Natural killer cell (primary cell): Measurements from ENCODE around the gene TP53RK. TPM values are rescaled to one million over a fixed set of nuclear protein-coding genes. Genes with fewer than 3 reads are reported as not detected.
"Not testable (repeated sequence)": the region's sequence is repeated elsewhere in the genome, so short reads cannot be mapped to it uniquely, and the experiment has no call there.

Experiments
- ATAC-seq, 3 donors: fragments of 150-1000 bp in 2 of 3; fragments of 200-7000 bp in 1 of 3; cut with Tn5 transposase; 1 replicate in 1 of 3; 2 replicates in 2 of 3; pipeline ENCODE4 v1.10.0; 2021; ENCODE audit warnings: mild to moderate bottlenecking in 2 of 3, moderate library complexity in 2 of 3
- DNase-seq, 2 donors: peaks; one replicate each; pipeline versions ENCODE4 v3.0.0 to v3.0.0-alpha.2; 2013 to 2021; ENCODE audit warnings: mixed read lengths in 1 of 2
- H3K27ac ChIP-seq: one replicate; pipeline ENCODE4 v1.5.1; 2013; ENCODE audit warnings: mild to moderate bottlenecking, low read length
- H3K27me3 ChIP-seq: one replicate; pipeline ENCODE4 v1.6.1; 2013; ENCODE audit warnings: low read length; ENCODE audit not compliant: control insufficient read depth, insufficient read depth
- H3K36me3 ChIP-seq: one replicate; pipeline ENCODE4 v1.6.1; 2013; ENCODE audit warnings: low read length; ENCODE audit not compliant: control insufficient read depth, insufficient read depth
- H3K4me1 ChIP-seq: one replicate; pipeline ENCODE4 v1.6.1; 2013; ENCODE audit warnings: low read length; ENCODE audit not compliant: control insufficient read depth, insufficient read depth
- H3K4me3 ChIP-seq: one replicate; pipeline ENCODE4 v1.5.1; 2013; ENCODE audit warnings: low read length
- H3K9me3 ChIP-seq: one replicate; pipeline ENCODE4 v1.6.1; 2013; ENCODE audit warnings: low read length; ENCODE audit not compliant: control insufficient read depth, insufficient read depth
- H3K27ac Mint-ChIP-seq, 2 donors: one replicate each; pipeline ENCODE4 v1.8.0; 2022; ENCODE audit warnings: mild to moderate bottlenecking in 2 of 2, mixed read lengths in 2 of 2, moderate library complexity in 1 of 2
- H3K27me3 Mint-ChIP-seq, 2 donors: one replicate each; pipeline ENCODE4 v1.8.0; 2022; ENCODE audit warnings: low read depth in 2 of 2, mixed read lengths in 2 of 2
- H3K36me3 Mint-ChIP-seq: one replicate; pipeline ENCODE4 v1.8.0; 2022; ENCODE audit warnings: mixed read lengths
- H3K4me1 Mint-ChIP-seq, 2 donors: one replicate each; pipeline ENCODE4 v1.8.0; 2022; ENCODE audit warnings: mixed read lengths in 2 of 2
- H3K4me3 Mint-ChIP-seq: one replicate; pipeline ENCODE4 v1.8.0; 2022; ENCODE audit warnings: mild to moderate bottlenecking, moderate library complexity, mixed read lengths
- H3K9me3 Mint-ChIP-seq, 2 donors: one replicate each; pipeline ENCODE4 v1.8.0; 2022; ENCODE audit warnings: mixed read lengths in 2 of 2
- WGBS: methylation state at CpG from one replicate; pipeline ENCODE4 v1.1.7; 2013; ENCODE audit warnings: missing lambda C conversion rate; ENCODE audit not compliant: insufficient coverage; 5-methylcytosine and 5-hydroxymethylcytosine counted together
- intact Hi-C: fragments of 100-400 bp; cut with micrococcal nuclease; formaldehyde crosslinking; loops from one replicate; pipeline ENCODE4 v1.14.2; 2022
- total RNA-seq, 4 donors: library from RNA; stranded (reverse); fragments of 120-200 nt in 1 of 4; gene quantifications; one replicate each; pipeline versions ENCODE4 v1.2.3 to v1.2.4, GENCODE V29; 2013 to 2022
- TF ChIP-seq, protein P1 (sequence below): fragments of 200-600 bp; IDR thresholded peaks from one replicate; pipeline ENCODE4 v1.8.0; 2022; ENCODE audit warnings: antibody characterized with exemption

TP53RK gene
- total RNA-seq, 3 donors from 2014 or later (not counting 1 experiment from before 2014, with no cell fraction given): 5.0 to 10.4 (median 7.8) TPM

DNA sequence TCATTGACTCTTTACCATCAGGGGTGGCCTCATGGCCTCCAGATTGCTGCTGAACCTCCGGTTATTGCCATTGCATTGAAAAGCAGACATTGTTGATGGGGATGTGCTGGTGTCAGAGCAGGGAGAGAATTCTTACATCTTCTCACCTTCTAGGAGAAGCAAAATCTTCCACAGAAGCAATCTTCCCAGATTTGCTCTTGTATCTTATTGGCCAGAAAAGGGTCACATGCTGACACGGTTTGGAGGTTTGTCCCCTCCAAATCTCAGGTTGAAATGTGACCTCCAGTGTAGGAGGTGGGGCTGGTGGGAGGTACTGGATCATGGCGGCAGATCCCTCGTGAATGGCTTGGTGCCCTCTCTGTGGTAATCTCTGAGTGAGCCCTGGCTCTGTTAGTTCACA lies 10.7 kb downstream of the TP53RK start:
- Histone ChIP-seq H3K4me3 (no peak overlapping the region), H3K27ac (no peak overlapping the region), H3K4me1 (peaks cover 6% of the 10 kb centered on the region), H3K36me3 (no peaks in the 10 kb centered on the region), H3K9me3 (no peaks in the 10 kb centered on the region), H3K27me3 (no peaks in the 10 kb centered on the region)
- Mint-ChIP-seq H3K36me3 (no peaks in the 10 kb centered on the region), H3K4me1 (peaks cover 26 to 29% of the 10 kb centered on the region in 2 donors), H3K4me3 (no peak overlapping the region), H3K9me3 (no peaks in the 10 kb centered on the region), H3K27ac (no peak overlapping the region), H3K27me3 (no peaks in the 10 kb centered on the region)
- 88% methylated on average over 3 of the region's 4 CpGs for WGBS
- no peak for ATAC-seq
- TF ChIP-seq, protein P1, sequence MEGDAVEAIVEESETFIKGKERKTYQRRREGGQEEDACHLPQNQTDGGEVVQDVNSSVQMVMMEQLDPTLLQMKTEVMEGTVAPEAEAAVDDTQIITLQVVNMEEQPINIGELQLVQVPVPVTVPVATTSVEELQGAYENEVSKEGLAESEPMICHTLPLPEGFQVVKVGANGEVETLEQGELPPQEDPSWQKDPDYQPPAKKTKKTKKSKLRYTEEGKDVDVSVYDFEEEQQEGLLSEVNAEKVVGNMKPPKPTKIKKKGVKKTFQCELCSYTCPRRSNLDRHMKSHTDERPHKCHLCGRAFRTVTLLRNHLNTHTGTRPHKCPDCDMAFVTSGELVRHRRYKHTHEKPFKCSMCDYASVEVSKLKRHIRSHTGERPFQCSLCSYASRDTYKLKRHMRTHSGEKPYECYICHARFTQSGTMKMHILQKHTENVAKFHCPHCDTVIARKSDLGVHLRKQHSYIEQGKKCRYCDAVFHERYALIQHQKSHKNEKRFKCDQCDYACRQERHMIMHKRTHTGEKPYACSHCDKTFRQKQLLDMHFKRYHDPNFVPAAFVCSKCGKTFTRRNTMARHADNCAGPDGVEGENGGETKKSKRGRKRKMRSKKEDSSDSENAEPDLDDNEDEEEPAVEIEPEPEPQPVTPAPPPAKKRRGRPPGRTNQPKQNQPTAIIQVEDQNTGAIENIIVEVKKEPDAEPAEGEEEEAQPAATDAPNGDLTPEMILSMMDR: no peak
- intact Hi-C loops: no loop called here
- no peak for DNase-seq

DNA sequence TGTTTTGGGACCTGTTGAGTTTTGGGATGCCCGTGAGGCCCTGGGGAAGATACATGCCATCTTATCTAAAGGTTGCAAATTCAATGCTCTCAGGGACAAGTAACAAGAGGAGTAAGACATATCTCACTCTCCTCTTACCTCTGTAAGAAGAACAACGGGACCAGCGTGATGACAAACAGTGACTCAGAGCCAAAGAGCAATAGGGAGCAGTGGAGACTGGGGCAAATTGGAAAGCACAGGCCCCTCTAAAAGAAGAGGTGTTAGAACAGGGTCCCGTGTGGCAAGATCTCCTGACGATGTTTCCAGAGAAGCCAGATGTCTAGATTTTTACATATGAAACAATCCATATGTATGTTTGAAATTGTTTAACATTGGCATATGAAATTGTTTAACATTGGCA lies 11.6 kb downstream of the TP53RK start:
- Mint-ChIP-seq H3K27me3 (no peaks in the 10 kb centered on the region), H3K9me3 (no peaks in the 10 kb centered on the region), H3K27ac (no peak overlapping the region), H3K36me3 (no peaks in the 10 kb centered on the region), H3K4me1 (peaks cover 17 to 20% of the 10 kb centered on the region in 2 donors), H3K4me3 (no peak overlapping the region)
- no peak for ATAC-seq
- WGBS: 97% methylated on average over 5 of the region's 5 CpGs
- no peak overlapping the region for H3K27ac ChIP-seq
- no peaks in the 10 kb centered on the region for H3K36me3 ChIP-seq
- H3K9me3 ChIP-seq: no peaks in the 10 kb centered on the region
- no peaks in the 10 kb centered on the region for H3K4me1 ChIP-seq
- no peaks in the 10 kb centered on the region for H3K27me3 ChIP-seq
- DNase-seq: no peak
- intact Hi-C loops: no loop called here
- TF ChIP-seq, protein P1: no peak
- no peak overlapping the region for H3K4me3 ChIP-seq

DNA sequence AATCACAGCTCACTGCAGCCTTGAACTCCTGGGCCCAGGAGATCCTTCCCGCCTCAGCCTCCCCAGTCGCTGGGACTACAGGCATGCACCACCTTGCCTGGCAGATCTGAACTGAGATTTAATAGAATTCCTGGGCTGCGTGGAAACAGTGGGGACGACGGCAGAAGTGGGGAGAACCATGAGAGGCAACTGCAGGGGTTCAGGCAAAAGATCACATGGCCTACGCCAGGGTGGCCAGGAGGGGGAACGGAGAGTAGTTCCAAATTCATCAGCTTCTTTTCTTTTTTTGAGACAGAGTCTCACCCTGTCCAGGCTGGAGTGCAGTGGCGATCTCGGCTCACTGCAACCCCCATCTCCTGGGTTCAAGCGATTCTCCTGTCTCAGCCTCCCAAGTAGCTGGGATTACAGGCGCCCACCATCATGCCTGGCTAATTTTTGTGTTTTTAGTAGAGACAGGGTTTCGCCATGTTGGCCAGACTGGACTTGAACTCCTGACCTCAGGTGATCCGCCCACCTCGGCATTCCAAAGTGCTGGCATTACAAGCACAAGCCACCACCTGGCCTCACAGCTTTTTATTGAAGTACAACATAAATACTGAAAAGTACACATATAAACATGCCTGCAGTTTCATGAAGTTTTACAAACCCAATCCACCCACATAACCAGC lies 12.5 kb downstream of the TP53RK start:
- not testable (repeated sequence) for H3K27ac Mint-ChIP-seq, H3K4me1 ChIP-seq

DNA sequence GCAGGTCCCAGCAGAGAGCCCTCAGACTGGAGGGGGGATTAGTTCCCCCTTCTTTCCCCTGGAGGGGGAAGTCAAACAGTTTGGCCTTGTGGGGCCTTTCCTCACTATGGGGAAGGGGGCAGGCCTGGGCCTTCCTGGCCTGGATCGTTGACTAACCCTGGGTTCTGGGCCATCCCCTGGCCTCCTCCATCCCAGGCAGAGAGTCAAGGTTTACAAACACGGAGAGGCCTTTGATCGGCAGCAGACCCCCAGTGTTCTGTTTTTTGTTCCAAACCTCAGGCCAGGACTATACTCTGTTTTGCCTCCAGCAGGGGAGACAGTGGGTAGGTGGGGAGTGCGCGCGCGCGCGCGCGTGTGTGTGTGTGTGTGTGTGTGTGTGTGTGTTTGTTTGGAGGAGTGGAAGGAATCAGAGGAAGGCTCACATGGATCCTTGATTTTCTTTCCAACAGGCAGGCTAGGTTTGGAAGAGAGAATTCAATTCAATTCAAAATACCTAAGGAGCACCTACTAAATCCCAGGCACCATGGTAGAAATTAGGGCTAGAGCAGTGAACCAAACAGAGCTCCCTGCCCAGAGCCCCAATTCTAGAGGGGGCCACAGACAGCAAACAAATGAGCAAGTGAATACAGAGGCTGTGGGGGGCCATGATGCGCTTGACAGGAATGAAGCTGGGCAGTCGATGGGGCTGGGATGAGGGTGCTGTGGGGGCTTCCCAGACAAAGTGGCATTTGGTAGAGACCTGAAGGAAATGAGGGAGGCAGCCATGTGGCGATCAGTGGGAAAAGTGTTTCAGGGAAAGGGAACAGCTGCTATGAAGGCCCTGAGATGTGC lies 14.8 kb downstream of the TP53RK start:
- WGBS: 81% methylated on average over 14 of the region's 14 CpGs
- Histone ChIP-seq H3K4me1 (no peaks in the 10 kb centered on the region), H3K27ac (no peak overlapping the region), H3K27me3 (no peaks in the 10 kb centered on the region), H3K4me3 (no peak overlapping the region), H3K9me3 (peaks cover 4% of the 10 kb centered on the region), H3K36me3 (no peaks in the 10 kb centered on the region)
- Mint-ChIP-seq H3K4me1 (no peaks in the 10 kb centered on the region), H3K4me3 (no peak overlapping the region), H3K36me3 (no peaks in the 10 kb centered on the region), H3K9me3 (no peaks in the 10 kb centered on the region), H3K27ac (no peak overlapping the region), H3K27me3 (no peaks in the 10 kb centered on the region)
- DNase-seq (no peak), ATAC-seq (no peak)
- TF ChIP-seq, protein P1: no peak
- intact Hi-C loops: no loop called here

More for the DNA sequence above, 12.5 kb downstream of the TP53RK start:
- H3K27ac ChIP-seq, intact Hi-C loops, H3K4me3 ChIP-seq, ATAC-seq, H3K36me3 Mint-ChIP-seq, DNase-seq, H3K9me3 ChIP-seq, H3K36me3 ChIP-seq, H3K4me3 Mint-ChIP-seq, H3K27me3 ChIP-seq, H3K9me3 Mint-ChIP-seq, H3K27me3 Mint-ChIP-seq: not testable (repeated sequence)
- 95% methylated on average over 11 of the region's 14 CpGs for WGBS
- H3K4me1 Mint-ChIP-seq: peaks cover 11 to 13% of the 10 kb centered on the region in 2 donors
